ENCODE data around the gene CRIP2.
A peak's percentile ranks its signal among the peaks of the same experiment; 100 is the strongest.

CRIP2 gene

DNA sequence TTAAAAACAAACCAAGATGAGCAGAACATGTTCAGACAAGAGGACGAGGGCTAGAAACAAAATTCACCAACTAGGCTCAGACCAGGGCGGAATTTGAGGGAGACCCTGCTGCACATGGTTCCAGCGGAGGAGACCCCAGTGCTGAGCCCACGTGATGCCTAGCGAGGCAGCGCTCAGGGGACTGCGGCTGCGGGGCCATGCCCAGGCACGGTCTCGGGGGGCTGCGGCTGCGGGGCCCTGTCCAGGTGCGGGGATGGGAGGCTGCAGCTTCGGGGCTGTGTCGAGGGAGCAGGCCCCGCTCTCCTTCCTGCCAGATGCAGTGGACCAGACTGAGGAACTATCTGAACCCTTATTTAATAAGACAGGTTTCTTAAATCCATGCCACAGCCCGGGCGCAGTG, 12.7 kb upstream of the CRIP2 start:
- DNase-seq (ENCODE audit: low spot score) = no peak

GRCh38 chr14:105464501-105464900, 10.1 kb upstream of the CRIP2 start:
- no peak for DNase-seq (ENCODE audit: low spot score)

GRCh38 chr14:105465209-105466031, 9.2 kb upstream of the CRIP2 start:
- DNase-seq (ENCODE audit: low spot score) = no peak

GRCh38 chr14:105466531-105467248, 7.9 kb upstream of the CRIP2 start:
- DNase-seq (ENCODE audit: low spot score) = no peak

GRCh38 chr14:105467249-105467941, 7.2 kb upstream of the CRIP2 start:
- no peak for DNase-seq (ENCODE audit: low spot score)

DNA sequence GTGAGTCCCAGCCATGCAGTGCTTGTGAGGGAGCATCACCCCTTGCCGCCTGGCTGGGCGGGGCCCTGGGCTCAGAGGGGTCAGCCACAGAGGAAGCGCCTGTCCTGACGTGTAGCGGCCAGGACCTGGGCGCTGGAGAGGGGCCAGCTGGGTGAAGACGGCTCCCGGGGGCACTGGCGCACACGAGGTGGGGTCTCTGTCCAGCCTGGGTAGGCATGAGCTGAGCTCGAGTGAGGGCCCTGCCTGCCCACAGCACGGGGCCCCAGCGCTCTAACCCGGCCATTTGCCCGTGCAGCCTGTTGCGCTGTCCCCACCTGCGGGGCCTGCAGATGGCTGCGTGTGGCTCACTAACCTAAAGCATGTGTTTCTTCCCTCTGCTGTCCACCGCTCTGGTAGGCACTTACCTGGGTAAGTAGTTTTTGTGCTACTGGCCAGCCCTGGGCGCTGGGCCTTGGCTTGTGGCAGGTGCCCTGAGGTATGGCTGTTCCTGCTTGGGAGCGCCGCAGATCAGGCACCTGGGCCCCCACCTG, 6.6 kb upstream of the CRIP2 start:
- DNase-seq (ENCODE audit: low spot score) = no peak

- no peak for DNase-seq (ENCODE audit: low spot score)
Measured at GRCh38 chr14:105468621-105469241, 5.9 kb upstream of the CRIP2 start.

DNA sequence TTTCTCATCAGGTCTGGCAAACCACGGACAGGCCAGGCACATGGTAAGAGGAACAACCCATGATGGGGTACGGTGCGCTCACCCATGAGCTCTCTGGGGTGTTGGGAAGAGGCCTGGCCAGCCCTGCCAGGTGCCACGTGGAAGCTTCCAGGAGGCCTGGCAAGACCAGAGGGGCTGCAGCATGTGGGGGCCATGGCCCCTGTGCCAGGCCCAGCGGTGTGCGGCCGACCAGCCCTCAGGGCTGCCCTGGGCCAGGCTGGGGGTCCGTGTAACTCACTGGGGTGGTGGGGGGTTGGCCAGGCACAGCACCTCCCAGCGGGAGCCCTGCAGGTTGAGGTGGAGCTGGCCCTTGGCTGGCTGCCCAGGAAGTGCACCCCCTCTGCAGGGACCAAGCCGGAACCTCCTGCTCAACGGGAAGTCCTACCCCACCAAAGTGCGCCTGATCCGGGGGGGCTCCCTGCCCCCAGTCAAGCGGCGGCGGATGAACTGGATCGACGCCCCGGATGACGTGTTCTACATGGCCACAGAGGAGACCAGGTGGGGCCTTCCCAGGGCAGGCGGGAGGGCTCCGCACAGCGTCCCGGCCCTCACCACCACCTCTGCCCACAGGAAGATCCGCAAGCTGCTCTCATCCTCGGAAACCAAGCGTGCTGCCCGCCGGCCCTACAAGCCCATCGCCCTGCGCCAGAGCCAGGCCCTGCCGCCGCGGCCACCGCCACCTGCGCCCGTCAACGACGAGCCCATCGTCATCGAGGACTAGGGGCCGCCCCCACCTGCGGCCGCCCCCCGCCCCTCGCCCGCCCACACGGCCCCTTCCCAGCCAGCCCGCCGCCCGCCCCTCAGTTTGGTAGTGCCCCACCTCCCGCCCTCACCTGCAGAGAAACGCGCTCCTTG, 4.9 kb upstream of the CRIP2 start:
- DNase-seq (ENCODE audit: low spot score) = no peak

DNA sequence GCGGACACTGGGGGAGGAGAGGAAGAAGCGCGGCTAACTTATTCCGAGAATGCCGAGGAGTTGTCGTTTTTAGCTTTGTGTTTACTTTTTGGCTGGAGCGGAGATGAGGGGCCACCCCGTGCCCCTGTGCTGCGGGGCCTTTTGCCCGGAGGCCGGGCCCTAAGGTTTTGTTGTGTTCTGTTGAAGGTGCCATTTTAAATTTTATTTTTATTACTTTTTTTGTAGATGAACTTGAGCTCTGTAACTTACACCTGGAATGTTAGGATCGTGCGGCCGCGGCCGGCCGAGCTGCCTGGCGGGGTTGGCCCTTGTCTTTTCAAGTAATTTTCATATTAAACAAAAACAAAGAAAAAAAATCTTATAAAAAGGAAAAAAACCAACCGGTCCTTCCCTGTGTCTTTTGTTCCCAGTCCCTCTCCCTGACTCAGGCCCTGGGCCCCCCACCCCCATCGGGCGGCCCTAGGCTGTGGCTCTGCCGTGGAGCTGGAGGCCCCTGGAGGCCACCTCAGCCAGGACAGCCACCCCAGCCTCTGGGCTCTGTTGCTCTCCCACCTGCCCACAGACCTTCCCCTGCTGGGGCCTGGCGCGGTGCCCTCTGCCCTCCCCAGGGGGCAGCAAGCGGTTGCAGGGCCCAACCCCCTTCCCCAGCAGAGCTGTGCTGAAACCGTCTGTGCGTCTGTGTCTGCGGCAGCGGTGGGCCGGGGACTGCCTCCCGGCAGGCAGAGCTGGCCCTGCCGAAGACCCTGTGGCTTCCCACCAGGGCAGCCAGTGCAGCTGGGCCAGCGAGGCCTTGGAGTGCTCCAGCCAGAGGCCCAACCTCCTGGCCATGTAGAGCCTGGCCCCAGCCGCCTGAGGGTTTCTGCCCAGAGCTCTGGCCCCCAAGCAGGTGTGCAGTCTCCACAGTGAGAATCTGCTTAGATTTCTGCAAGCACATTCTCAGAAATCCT, 4.0 kb upstream of the CRIP2 start:
- no peak for DNase-seq (ENCODE audit: low spot score)

- no peak for DNase-seq (ENCODE audit: low spot score)
Measured at GRCh38 chr14:105471297-105471821, 3.3 kb upstream of the CRIP2 start.

- no peak for DNase-seq (ENCODE audit: low spot score)
Measured at GRCh38 chr14:105471823-105472485, 2.7 kb upstream of the CRIP2 start.

- no peak for DNase-seq (ENCODE audit: low spot score)
Measured at GRCh38 chr14:105472486-105472991, 2.1 kb upstream of the CRIP2 start.

GRCh38 chr14:105473033-105473676, 1.5 kb upstream of the CRIP2 start:
- DNase-seq (ENCODE audit: low spot score) = no peak

DNA sequence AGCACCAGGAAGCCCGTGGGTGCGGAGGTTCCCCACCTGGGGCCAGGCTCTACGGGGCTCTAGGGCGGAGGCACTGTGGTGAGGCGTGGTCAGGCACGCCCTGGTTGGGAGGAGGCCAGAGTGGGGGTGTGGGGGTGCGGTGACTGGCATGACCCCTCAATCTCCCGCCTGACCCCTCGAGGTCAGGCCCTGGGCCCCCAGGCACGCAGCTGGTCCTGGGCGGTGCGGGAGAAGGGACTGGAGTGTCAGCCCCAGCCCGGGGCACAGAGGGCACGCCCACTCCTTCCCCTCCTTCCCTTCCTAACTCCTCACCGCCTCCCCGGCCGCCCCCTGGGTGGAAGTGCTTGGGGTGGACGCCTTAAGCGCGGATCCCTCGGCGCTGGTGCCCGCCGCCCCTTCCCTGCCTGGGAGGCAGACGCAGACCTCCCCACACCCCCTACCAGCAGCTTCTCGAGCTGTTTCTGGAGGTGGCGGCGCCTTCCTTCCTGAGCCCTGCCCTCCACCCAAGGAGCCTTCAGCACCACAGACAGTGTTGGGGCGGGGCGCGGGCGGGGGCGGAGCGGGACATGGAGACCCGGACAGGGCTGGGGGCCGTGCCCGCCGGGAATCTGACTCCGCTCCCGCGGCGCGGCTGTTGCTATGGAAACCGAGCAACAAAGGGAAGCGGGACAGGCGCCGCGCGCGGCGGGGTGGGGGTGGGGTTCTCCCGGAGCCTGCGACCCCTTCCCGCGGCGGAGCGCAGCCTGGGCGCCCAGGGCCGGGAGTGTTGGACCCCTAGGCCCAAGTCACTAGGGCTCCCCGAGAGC, 741 bp upstream of the CRIP2 start:
- DNase-seq (ENCODE audit: low spot score) = peak; percentile 92

GRCh38 chr14:105475269-105476096, 862 bp downstream of the CRIP2 start:
- DNase-seq (ENCODE audit: low spot score) = peak; percentile 37

DNA sequence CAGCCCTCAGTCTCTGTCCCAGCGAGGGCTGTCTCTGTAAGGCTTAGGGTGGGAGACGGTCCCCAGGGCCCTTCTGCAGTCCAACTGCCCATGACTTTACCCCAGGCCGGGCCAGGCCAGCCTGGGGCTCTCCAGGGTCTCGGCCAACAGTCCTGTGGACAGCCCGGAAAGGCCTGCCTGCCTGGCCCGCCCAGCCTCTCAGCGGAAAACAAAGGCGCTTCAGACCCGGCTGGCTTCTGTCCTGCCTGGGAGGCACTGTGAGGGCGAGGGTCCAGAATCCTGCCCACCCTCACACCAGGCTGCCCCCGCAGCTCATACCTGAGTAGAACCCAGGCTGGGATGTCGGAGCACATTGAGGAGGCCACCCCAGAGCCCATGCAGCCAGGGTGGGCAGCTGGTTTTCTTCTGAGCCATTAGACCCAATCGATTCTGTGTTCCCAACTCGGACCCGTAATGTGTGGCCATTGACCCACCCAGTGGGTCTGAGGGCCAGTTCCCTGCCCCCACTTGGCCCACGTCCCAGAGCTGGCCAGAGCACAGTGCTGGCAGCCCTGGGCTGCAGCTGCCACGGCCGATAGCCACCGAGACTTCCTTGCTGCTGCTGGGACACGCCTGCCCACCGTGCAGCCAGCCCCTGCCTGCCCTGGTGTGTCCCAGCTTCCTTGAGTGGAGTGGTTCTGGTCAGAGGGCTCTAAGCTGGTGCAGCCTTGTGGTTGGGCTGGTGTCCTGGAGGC, 1.6 kb downstream of the CRIP2 start:
- no peak for DNase-seq (ENCODE audit: low spot score)
